Measurements from ENCODE around the gene BTNL9. TPM values are rescaled to one million over a fixed set of nuclear protein-coding genes. Genes with fewer than 3 reads are reported as not detected.

The BTNL9 gene
- total and polyA plus RNA-seq, 3 donors from 2014 or later = 8.9 to 28.4 (median 19.0) TPM

DNA sequence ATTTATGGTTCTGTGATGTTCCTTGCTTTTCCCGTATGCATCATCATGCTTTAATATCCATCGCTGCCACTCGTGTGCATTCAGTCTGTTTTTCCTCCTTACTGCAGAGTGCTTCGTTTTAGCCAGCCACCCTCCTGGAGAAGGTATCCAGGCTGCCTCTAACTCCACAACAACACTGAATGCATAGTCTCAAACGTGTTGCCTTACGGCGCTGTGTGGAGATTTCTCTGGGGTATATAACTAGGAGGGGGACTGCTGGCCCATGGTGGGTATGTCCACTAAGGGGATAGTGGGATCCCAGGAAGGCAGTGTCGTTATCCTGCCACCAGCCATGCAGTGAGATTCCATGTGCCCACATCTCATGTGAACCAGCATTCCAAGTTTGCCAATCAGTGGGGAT, 16.4 kb downstream of the BTNL9 start:
- Histone ChIP-seq H3K27me3 (no peaks in the 10 kb centered on the region), H3K27ac (no peak overlapping the region), H3K36me3 (ENCODE audit: low read depth, missing control alignments) (no peaks in the 10 kb centered on the region), H3K9me3 (no peaks in the 10 kb centered on the region), H3K4me1 (no peaks in the 10 kb centered on the region), H3K4me3 (no peak overlapping the region)
- TF ChIP-seq, protein P1, sequence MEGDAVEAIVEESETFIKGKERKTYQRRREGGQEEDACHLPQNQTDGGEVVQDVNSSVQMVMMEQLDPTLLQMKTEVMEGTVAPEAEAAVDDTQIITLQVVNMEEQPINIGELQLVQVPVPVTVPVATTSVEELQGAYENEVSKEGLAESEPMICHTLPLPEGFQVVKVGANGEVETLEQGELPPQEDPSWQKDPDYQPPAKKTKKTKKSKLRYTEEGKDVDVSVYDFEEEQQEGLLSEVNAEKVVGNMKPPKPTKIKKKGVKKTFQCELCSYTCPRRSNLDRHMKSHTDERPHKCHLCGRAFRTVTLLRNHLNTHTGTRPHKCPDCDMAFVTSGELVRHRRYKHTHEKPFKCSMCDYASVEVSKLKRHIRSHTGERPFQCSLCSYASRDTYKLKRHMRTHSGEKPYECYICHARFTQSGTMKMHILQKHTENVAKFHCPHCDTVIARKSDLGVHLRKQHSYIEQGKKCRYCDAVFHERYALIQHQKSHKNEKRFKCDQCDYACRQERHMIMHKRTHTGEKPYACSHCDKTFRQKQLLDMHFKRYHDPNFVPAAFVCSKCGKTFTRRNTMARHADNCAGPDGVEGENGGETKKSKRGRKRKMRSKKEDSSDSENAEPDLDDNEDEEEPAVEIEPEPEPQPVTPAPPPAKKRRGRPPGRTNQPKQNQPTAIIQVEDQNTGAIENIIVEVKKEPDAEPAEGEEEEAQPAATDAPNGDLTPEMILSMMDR (IDR thresholded peaks at IDR 0.05) = no peak
- no peak for TF ChIP-seq POLR2A (IDR thresholded peaks at IDR 0.05)
- intact Hi-C loops (cut with DNase I; ENCODE audit: low total_unique reads) = no loop called here
- no peak for DNase-seq
- WGBS, 2 donors = 83 to 90% methylated on average over 8 of the region's 8 CpGs

DNA sequence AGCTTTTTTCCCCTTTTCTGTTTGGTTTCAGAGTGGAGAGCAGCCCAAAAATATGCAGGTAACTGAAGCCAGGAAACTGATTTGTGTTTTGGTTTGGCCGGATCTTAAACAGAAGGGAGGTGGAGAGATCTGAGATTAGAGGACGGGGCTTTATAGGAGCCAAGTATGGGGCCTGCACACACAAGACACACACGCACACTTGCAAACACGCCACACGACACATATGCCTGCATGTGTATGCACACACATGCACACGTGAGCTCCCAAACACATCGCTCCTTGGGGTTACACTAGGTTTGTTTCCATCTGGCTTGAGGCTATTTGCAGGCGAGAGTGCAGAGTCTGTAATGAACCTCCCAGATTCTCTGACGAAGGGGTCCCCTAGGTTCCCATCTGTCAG, 18.3 kb downstream of the BTNL9 start:
- Histone ChIP-seq H3K27ac (no peak overlapping the region), H3K27me3 (no peaks in the 10 kb centered on the region), H3K9me3 (no peaks in the 10 kb centered on the region), H3K4me1 (no peaks in the 10 kb centered on the region), H3K36me3 (ENCODE audit: low read depth, missing control alignments) (no peaks in the 10 kb centered on the region), H3K4me3 (no peak overlapping the region)
- DNase-seq = no peak
- TF ChIP-seq POLR2A (IDR thresholded peaks at IDR 0.05) = no peak
- TF ChIP-seq, protein P1 (IDR thresholded peaks at IDR 0.05) = no peak
- intact Hi-C loops (cut with DNase I; ENCODE audit: low total_unique reads) = no loop called here
- WGBS, 2 donors = 70 to 80% methylated on average over 9 of the region's 9 CpGs

DNA sequence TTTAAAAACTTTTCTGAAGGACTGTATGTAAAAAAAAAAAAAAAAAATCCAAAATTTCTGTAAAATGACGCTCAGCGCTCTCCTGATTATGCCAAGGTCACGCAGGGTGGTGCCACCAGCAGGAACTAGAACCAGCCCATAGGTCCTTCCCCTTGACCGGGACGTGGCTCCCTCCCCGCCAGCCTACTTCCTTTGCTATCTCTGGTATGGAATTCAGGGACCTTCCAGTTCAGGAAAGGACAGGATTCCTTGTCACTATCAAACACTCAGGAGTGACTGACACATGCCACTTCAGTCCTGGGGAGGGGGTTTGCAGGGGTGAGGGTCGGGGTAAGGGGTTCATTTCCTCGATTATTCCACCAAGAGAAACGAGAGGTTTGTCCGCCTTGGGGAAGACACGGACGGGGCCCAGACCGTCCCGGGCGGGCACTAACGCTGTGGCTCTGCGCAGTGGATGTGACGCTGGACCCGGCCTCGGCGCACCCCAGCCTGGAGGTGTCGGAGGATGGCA, 18.8 kb downstream of the BTNL9 start:
- TF ChIP-seq, protein P1 (IDR thresholded peaks at IDR 0.05) = no peak
- no peak for TF ChIP-seq POLR2A (IDR thresholded peaks at IDR 0.05)
- 13 to 14% methylated on average over 8 to 22 of the region's 22 CpGs for WGBS, 2 donors
- intact Hi-C loops (cut with DNase I; ENCODE audit: low total_unique reads) = no loop called here

DNA sequence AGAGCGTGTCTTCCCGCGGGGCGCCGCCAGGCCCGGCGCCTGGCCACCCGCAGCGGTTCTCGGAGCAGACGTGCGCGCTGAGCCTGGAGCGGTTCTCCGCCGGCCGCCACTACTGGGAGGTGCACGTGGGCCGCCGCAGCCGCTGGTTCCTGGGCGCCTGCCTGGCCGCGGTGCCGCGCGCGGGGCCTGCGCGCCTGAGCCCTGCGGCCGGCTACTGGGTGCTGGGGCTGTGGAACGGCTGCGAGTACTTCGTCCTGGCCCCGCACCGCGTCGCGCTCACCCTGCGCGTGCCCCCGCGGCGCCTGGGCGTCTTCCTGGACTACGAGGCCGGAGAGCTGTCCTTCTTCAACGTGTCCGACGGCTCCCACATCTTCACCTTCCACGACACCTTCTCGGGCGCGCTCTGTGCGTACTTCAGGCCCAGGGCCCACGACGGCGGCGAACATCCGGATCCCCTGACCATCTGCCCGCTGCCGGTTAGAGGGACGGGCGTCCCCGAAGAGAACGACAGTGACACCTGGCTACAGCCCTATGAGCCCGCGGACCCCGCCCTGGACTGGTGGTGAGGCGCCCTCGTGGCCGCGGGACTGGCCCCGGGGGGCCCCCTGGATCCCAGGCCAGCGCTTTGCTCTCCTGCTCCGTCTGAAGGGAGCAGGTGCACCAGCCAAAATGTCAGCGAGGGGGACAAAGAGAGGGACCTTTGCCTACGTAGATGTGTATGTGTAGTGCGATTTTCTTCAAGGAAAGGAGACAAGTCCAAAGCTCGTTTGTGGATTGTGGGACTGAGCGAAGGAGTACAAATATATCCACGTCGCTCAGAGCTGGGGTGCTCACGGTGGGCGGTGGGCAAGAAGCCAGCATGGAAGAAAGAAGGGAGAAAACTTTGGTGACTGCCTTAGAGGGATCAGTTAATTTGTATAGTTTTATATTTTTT, 19.5 kb downstream of the BTNL9 start:
- no peak overlapping the region for H3K27ac ChIP-seq
- intact Hi-C loops (cut with DNase I; ENCODE audit: low total_unique reads) = no loop called here
- H3K27me3 ChIP-seq = no peaks in the 10 kb centered on the region
- no peak for DNase-seq
- H3K4me1 ChIP-seq = no peaks in the 10 kb centered on the region
- no peaks in the 10 kb centered on the region for H3K36me3 ChIP-seq (ENCODE audit: low read depth, missing control alignments)
- no peak for TF ChIP-seq POLR2A (IDR thresholded peaks at IDR 0.05)
- TF ChIP-seq, protein P1 (IDR thresholded peaks at IDR 0.05) = no peak
- H3K9me3 ChIP-seq = no peaks in the 10 kb centered on the region
- peak overlapping the region; percentile 29 to 43 for H3K4me3 ChIP-seq
- WGBS, 2 donors = 9 to 11% methylated on average over 18 to 70 of the region's 86 CpGs

More for the DNA sequence above, 18.8 kb downstream of the BTNL9 start:
- DNase-seq = no peak
- no peaks in the 10 kb centered on the region for H3K27me3 ChIP-seq
- H3K27ac ChIP-seq = no peak overlapping the region
- H3K36me3 ChIP-seq (ENCODE audit: low read depth, missing control alignments) = no peaks in the 10 kb centered on the region
- H3K4me1 ChIP-seq = no peaks in the 10 kb centered on the region
- H3K4me3 ChIP-seq = peak overlapping the region; percentile 29 to 43
- H3K9me3 ChIP-seq = no peaks in the 10 kb centered on the region
